ENCODE measurements around the gene ALK. TPM values are rescaled to one million over a fixed set of nuclear protein-coding genes. Genes with fewer than 3 reads are reported as not detected.

Gene ALK
- total RNA-seq, 1 donor from 2014 or later, result 1.0 TPM

DNA sequence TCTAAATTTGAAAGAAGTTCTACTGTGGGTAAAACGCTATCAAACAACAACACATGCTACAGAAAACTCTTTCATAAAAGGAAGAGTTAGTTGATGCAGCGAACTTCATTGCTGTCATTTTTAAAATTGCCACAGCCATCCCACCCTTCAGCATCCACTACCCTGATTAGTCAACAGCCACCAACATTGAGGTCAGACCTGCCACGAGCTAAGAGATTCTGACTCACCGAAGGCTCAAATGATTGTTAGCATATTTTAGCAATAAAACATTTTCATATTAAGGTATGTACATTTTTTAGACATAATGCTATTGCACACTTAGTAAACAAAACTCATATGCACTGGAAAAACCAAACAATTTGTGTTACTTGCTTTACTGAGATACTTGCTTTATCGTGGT lies 459.1 kb downstream of the ALK start:
- DNase-seq (ENCODE audit: low spot score), result no peak

DNA sequence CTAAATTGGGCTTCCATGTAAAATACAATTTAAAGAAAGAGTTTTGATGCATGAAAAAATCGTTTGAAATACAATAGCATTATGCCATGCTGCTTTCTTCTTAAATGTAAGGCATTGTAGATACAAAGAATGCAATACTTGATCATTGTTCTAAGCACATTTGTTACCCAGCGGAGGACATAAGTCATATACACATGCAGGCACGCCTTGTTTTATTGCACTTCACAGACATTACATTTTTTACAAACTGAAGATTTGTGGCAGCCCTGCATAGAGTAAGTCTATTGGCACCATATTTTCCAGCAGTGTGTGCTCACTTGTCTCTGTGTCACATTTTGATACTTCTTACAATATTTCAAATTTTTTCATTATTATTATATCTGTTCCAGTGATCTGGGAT lies 461.2 kb downstream of the ALK start:
- DNase-seq (ENCODE audit: low spot score), result no peak

DNA sequence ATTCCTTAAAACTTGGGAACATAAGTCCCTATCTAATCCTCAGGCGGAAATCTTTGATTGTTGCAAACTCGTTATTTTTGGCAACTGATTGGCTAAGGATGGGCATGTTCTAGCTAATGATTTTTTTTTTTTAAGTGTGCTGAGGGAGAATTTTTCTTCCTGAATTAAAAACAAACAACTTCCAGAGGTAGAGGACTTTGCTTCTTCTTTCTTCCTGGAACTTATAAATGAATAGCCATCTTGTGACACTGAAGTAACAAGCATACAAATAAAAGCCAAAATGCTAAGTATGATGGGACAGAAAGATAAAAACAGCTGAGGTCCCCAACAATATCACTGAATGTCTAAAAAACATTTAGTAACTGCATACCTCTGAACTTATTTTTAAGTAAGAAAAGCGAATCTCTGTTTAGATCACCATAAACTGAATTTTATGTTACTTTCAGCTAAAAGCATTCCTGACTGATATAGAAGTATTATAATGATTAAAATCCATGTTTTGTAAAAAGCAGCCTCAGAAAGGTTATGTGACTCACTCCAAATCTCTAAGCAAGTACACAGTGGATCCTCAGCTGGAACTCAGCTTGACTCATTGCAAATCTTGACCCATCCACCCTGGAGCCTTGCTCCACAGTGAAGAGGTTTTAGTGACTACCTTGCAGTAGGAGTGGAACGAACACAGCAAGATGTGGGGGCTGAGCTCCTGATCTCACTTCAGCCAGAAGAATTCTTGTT lies 461.8 kb downstream of the ALK start:
- DNase-seq (ENCODE audit: low spot score), result no peak

DNA sequence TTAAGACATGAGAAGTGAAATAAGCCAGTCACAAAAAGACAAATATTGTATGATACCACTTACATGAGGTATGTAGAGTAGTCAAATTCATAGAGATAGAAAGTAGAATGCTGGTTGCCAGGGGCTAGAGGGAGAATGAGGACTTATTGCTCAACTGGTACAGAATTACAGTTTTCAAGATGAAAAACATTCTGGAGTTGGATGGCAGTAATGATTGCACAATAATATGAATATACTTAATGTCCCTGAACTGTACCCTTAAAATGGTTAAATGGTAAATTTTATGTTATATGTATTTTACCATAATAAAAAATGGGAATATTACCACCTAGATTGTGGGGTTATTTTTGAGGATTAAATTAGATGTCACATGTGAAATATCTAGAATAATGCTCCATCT lies 465.0 kb downstream of the ALK start:
- DNase-seq (ENCODE audit: low spot score), result no peak

DNA sequence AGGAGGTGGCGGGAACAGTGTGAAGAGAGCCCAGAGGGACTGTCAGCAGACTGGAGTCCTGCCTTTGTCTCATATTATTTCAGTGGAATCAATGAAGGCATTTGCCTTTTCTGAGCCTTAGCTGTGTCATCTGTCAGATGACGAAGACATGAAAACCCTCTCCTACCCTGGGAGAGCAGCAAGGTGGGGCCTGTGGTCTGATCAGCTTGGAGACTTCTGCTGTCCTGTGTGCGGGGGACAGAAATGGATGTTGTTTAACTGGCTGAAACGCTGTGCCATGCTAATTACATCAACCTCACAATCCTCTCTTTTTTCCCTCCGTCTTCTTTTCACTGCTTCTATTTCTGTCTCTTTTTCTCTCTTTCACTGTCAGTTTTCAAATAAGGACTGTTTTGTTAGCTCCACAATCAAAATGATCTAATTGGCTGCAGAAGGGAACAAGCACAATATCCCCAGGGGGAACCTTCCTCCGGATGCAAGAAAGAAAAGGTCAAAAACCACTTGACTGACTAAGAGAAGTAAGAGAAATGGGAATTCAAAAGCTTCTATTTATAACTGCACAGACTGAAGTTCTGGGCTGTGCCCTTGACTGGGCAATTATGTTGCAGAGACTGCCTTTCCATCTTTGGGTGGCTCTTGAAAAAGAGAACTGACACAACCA lies 466.1 kb downstream of the ALK start:
- DNase-seq (ENCODE audit: low spot score), result no peak

DNA sequence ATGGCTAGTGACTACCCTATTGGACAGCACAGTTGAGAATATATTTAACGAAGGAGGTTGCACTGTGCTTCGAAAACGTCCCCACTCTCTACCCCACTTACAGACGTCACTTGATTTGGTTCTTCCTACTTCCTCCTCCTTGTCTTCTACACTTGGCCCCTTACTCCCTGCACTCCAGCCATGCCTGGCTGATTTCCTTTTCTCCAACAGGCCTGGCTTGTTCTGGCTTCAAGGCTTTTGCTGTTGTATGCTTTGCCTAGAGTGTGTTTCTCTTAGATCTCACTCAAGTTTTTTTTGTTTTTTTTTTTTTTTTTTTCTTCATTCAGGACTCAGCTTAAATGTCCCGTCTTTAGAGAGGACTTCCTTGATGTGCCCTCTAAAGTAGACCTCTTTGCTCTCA lies 469.4 kb downstream of the ALK start:
- DNase-seq (ENCODE audit: low spot score), result no peak

DNA sequence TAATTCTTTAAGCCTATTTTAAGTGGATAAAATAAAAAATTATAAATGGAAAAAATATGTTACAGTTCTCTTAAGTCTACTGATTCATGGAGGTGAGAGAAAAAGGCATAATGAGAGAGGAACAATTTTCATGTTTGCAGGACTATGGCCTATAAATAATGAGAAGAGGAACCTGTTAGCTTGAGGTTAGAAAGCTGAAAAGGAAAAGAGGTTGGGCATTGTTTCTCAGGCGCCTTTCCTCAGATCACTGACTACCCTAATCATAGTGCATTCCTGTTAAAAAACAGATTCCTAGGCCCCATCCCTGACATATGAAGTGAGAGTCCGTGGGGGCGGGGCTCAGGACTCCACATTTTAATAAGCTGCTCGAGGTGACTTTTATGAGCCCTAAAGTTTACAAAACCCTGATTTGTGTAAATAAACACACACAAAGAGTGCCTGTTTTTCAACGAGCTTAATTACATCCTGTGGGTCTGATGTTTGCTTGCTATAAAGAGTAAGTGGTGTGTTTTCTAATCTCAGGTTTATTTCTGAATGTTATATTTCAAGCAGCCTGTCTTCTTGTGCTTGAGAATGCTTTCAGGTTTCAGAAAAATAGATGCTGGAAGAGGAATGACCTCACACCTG lies 470.7 kb downstream of the ALK start:
- DNase-seq (ENCODE audit: low spot score), result no peak

DNA sequence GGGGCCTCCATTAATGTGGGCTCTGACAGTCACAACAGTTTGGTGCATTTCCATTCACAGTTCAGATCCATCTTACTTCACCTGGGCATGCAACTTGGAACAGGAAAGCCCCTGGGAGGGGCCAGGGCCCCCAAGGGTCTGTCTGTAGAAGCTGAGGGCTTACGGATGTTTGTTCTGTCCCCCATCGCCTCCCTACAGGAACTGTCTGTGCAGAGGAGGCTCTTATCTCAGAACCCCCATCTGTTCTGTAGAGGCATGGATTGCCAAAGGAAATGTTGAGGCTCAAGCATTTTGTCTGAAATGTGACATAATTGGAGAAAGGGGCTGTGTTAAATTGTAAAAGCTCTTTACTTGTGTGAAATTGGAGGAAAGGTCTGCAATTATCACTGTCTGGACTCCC lies 471.9 kb downstream of the ALK start:
- DNase-seq (ENCODE audit: low spot score), result no peak

DNA sequence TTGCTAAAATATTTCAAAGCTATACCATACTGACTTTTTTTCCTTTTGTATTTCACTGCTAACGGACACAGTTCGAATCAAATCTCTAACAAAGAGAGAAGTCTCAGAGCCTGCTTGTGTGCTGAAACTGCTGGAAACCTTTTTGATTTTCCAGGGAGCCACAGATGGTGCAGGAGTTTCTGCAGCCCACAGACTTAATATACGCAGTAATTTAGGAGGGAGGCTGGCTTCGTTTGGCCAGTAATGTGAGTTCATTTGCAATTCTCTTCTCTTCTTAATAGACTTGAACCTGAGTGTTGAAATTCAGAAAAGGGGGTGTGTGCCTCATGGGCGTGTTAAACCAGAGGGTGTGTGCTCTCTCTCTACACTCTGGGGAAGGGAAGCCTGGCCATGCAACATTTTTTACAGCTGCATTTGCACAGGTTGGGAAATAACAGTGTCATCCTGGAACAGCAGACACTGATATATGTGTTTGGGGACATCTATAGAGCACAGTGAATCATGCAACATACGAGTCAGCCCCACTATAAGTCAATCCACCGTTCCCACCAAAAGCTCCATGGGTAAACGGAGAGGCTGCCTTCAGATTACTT lies 473.2 kb downstream of the ALK start:
- no peak for DNase-seq (ENCODE audit: low spot score)

DNA sequence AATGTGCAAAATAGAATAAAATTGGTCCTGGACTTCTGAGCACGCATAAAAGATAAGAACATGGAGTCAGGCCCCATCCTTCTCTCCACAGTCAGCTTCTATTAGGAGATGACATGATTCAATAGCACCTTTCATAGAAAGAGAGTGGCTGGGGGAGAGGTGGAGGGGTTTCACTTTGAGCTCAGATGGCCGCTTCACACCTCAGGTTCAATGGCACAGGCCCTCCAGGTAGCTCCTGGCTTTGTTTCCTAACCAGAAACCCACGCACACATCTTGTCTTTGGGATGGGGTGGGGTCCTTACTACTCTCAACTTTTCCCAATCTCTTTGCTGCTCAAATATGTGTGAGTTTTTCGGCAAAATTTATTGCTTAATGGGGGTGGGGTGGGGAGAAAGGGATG lies 473.9 kb downstream of the ALK start:
- DNase-seq (ENCODE audit: low spot score), result no peak

DNA sequence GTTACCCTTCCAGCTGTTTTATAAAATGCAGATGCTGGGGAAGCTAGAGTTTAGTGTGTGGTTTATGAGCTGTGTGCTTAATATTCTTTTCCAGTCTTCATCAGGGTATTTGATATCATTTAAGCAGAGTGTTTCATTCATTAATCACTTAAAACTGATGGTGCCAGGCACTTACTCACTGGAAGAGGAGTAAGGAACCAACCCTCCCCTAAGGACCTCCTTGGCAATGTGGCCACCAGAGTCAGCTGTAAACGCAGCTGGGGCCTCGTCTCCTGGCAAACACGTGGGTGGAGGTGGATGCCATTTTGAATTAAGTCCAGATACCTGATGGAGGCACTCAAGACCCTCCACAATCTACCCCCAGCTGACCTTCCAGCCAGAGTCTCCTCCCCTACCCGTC lies 474.5 kb downstream of the ALK start:
- no peak for DNase-seq (ENCODE audit: low spot score)

DNA sequence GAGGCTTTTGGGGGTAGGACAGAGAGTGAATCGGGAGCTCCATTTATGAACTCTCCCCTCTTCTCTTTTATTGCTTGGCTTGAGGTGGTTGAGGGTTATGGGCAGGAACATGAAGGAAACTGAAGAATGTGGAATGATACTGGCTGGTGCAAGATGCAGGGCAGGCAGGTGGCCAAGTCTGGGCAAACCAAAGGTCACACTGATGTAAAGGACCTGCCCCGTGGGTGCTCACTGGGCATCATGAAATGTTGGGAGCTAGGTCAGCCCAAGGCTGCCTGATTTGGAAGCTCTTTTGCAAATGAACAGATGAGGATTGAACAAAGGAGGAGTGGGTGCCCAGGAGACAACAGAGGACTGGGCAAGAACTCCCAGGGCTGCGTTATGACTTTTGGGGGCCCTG lies 477.2 kb downstream of the ALK start:
- no peak for DNase-seq (ENCODE audit: low spot score)

DNA sequence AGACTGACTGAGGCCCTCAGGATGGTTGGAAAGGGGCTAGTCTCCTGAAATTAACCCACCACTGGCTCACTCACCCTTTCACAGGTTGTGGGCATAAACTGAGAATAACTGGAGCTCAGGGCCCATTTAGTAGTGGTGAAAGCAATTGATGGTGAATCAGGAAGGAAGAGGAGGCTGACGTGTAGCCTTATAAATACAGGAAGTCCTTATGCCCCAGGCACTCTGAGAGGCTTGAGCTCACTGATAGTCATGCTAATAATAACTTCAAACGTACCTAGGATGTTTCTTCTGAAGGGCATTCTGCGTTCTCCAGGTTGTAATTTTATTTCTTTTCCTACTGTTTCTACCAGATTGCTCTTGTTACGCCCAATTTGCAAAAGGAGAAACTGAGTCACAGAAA lies 477.8 kb downstream of the ALK start:
- no peak for DNase-seq (ENCODE audit: low spot score)

DNA sequence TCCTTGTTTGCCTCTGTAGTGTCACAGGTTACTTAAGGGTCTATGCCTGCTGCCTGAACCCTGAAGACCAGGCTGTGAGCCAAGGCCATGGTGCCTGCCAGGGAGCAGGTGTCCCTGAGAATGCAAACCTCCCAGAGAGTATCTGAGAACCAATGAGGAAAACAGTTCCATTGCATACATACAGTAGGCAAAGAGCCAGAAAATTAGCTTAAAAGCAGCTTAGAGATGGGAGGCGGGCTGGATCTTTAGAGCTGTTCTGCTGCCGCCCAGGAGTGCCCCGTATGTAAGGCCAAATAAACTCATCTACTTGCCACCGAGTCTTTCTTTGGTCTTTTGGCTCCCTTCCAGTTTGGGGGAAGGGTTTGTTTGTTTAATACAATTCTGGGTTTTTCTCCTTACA lies 478.2 kb downstream of the ALK start:
- no peak for DNase-seq (ENCODE audit: low spot score)

DNA sequence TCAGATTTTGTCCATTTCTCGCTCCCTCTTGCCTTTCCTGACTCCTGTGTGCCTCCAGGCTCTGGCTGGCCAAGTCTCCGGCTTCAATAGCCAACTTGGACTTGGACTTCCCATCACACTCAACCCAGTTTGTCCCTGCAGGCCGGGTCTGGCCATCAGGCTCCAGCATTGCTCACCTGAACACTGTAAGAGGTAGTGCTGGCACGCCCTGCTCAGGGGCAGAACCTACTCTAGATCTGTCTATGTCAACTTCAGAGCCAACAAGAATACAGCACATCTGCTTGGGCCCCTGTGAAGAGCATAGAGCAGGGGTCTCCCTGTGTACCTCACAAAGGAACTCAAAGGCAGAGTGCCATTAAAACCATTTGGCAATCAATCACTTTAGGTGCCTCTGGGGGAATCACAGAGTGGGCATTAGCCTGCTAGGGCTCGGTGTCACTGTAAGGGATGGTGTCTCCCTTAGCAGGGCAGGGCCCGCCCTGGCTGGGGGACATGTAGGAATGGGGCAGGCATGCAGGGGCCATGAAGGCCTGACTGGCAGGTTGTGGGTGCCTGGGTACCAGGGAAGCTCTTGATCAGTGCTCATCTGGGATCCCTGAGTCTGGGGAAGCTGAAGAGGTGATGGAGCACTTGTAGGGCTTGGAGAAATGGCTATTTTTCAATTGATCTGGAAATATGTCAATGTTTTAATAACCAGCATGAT lies 480.3 kb downstream of the ALK start:
- DNase-seq (ENCODE audit: low spot score), result no peak

DNA sequence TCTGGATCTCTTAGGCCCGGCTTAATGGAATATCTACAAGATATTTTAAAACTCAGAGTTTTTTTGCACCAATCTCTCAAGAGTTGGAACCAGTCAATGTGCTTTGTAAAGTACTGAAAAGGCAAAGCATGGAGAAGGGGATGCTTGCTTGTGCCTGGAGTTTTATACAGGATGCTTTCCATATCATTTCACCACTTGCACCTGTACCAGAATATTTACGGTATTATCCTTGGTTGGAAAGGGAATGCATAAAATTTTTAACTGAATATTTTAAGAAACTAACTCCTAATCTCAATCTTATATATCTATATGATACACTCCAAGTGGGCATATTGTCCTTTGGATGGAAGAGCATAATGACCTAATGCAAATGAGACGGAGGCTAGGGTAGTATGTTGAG lies 487.5 kb downstream of the ALK start:
- no peak for DNase-seq (ENCODE audit: low spot score)

DNA sequence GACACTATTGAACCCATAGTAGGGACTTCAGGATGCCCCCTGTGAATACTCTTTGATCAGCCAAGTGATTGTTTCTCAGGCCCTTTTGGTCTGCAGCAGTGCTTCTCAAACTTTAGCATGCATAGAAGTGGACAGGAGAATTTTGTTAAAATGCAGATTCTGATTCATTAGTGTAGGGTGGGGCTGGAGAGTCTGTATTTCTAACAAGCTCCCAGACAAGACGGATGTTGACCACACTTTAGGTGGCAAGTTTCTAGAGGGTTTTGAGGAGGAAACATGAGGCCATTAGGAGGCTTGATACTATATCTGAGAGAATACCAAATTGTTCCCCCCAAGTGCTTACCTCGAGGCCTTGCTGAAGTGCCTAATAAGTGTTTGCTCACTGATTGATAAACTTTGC lies 488.3 kb downstream of the ALK start:
- DNase-seq (ENCODE audit: low spot score), result no peak

DNA sequence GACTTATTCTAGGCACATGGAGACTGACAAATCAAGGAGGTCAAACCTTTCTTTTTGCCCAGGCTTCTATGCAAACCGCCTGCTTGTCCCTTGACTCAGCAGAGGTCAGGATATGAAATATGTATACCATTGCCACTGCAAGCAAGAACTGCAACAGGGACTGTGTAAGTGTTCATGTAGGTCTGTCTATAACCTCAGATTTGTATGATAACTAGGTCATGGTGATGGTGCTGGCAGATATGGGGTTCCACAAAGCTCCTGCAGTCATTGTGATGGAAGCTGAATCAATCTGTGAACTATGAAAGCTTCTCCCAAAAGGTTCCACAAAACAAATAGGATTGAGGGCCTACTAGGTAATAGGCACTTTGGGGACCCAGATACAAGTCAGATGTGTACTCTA lies 489.9 kb downstream of the ALK start:
- DNase-seq (ENCODE audit: low spot score), result no peak

DNA sequence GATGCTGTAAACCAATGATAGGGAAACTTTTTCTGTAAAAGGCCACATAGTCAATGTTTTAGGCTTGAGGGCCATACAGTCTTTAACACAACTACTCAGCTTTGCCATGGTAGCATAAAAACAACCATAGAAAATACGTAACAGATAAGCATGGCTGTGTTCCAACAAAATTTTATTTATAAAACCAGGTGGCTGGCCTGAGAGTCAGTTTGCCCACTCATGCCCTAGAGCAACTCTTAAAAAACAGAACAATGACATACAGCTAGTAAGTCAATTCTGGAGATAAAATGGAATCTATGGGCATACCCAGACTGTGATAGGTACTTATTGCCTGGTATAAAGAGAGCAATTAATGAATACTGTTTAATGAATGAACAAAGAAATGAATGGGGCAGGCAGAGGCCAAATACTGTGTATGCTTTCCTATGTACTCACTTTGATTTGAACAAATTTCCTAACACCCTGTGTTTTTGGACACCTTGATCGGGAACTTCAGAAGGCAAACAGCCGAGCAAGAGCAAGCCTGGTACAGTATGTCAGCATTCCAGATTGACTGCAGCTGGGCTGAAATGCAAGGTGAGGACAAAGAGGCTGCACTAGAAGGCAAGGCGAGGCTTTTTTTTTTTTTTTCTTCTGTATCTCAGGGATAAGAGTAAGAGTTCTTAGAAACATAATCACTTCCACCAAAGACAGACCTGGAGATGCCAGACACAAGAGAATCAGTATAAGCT lies 490.8 kb downstream of the ALK start:
- no peak for DNase-seq (ENCODE audit: low spot score)

DNA sequence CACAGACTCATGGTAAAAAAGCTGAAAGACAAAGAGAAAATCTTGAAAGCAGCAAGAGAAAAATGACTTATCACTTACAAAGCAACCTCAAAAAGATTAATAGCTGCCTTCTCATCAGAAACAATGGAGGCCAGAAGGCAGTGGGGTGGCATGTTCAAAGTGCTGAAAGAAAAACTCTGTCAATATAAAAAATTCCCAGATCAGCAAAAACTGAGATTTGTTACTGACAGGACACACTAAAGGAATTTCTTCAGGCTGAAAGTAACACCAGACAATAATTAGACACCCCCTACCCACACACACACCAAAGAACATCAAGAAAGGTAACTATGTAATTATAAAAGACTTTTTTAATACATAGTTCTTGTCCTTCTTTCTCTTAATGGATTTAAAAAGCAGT lies 495.0 kb downstream of the ALK start:
- DNase-seq (ENCODE audit: low spot score), result no peak

DNA sequence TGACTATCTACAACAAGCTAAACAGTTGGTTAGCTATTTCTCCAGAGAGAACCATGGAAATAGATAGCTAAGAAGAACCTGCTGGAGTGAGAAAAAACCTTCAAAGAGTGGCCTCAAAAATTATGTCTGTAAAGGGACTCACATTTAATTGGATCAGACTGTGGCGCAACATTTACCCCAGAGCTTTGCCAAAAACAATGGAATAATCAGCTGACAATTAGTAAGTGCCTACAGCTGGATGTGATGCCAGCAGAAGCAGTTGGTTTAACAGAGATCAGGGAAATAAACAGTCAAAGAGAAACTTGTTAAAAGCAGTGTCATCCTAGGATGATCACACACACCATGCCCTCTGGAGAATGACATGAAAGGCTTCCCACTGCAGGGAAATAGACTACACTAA lies 495.5 kb downstream of the ALK start:
- DNase-seq (ENCODE audit: low spot score), result no peak
